Renal pelvis (tissue), 4 donors: ENCODE data around the gene KCTD16. TPM values are rescaled to one million over a fixed set of nuclear protein-coding genes. Genes with fewer than 3 reads are reported as not detected.
A peak's percentile ranks its signal among the peaks of the same experiment; 100 is the strongest.

Source experiments
- DNase-seq: peaks from one replicate; pipeline ENCODE4 v3.0.0-alpha.2; 2013
- polyA plus RNA-seq, 3 donors: library from polyadenylated mRNA; unstranded; fragments of 120-200 nt; gene quantifications; one replicate each; pipeline ENCODE4 v1.2.1, GENCODE V29; 2013; ENCODE audit not compliant: insufficient read length in 3 of 3

The KCTD16 gene
- polyA plus RNA-seq, 3 donors: 2.3 to 2.8 (median 2.7) TPM

GRCh38 chr5:144333336-144333920 lies 162.8 kb downstream of the KCTD16 start:
- no peak for DNase-seq

- DNase-seq: no peak
These were observed 164.9 kb downstream of the KCTD16 start for GRCh38 chr5:144335561-144335960.

- DNase-seq: no peak
These were observed 165.7 kb downstream of the KCTD16 start for GRCh38 chr5:144336191-144336961.

GRCh38 chr5:144352330-144352729 lies 181.7 kb downstream of the KCTD16 start:
- DNase-seq: no peak

GRCh38 chr5:144352732-144353317 lies 182.2 kb downstream of the KCTD16 start:
- no peak for DNase-seq

- DNase-seq: no peak
These were observed 185.8 kb downstream of the KCTD16 start for GRCh38 chr5:144356489-144356888.

GRCh38 chr5:144361406-144361805 lies 190.7 kb downstream of the KCTD16 start:
- no peak for DNase-seq

- no peak for DNase-seq
These were observed 195.2 kb downstream of the KCTD16 start for GRCh38 chr5:144365885-144366284.

- no peak for DNase-seq
These were observed 197.3 kb downstream of the KCTD16 start for GRCh38 chr5:144367991-144368390.

GRCh38 chr5:144368556-144368955 lies 197.9 kb downstream of the KCTD16 start:
- DNase-seq: peak; percentile 4

- peak; percentile 70 for DNase-seq
These were observed 198.3 kb downstream of the KCTD16 start for GRCh38 chr5:144369006-144369405.

GRCh38 chr5:144370273-144370672 lies 199.6 kb downstream of the KCTD16 start:
- DNase-seq: no peak

- DNase-seq: no peak
These were observed 204.0 kb downstream of the KCTD16 start for GRCh38 chr5:144374637-144375036.

- no peak for DNase-seq
These were observed 206.5 kb downstream of the KCTD16 start for GRCh38 chr5:144377207-144377606.

- peak; percentile 4 for DNase-seq
These were observed 208.0 kb downstream of the KCTD16 start for GRCh38 chr5:144378681-144379080.

- no peak for DNase-seq
These were observed 214.9 kb downstream of the KCTD16 start for GRCh38 chr5:144385597-144385996.

GRCh38 chr5:144386315-144386714 lies 215.6 kb downstream of the KCTD16 start:
- DNase-seq: no peak

GRCh38 chr5:144390133-144390532 lies 219.5 kb downstream of the KCTD16 start:
- DNase-seq: peak; percentile 7

- no peak for DNase-seq
These were observed 220.4 kb downstream of the KCTD16 start for GRCh38 chr5:144391044-144391443.

GRCh38 chr5:144393641-144394435 lies 223.2 kb downstream of the KCTD16 start:
- DNase-seq: no peak

- DNase-seq: no peak
These were observed 225.0 kb downstream of the KCTD16 start for GRCh38 chr5:144395704-144396103.

- no peak for DNase-seq
These were observed 232.4 kb downstream of the KCTD16 start for GRCh38 chr5:144403058-144403457.
